HG03280 (cell line): Measurements from ENCODE around the gene STAM.
"Not testable (repeated sequence)": the region's sequence is repeated elsewhere in the genome, so short reads cannot be mapped to it uniquely, and the experiment has no call there.

ENCODE experiments used
- ATAC-seq: cut with Tn5 transposase; IDR thresholded peaks from one replicate; pipeline ENCODE4 v1.9.1; 2021; ENCODE audit warnings: mild to moderate bottlenecking, moderate library complexity; ENCODE audit not compliant: unreplicated experiment

STAM gene

DNA sequence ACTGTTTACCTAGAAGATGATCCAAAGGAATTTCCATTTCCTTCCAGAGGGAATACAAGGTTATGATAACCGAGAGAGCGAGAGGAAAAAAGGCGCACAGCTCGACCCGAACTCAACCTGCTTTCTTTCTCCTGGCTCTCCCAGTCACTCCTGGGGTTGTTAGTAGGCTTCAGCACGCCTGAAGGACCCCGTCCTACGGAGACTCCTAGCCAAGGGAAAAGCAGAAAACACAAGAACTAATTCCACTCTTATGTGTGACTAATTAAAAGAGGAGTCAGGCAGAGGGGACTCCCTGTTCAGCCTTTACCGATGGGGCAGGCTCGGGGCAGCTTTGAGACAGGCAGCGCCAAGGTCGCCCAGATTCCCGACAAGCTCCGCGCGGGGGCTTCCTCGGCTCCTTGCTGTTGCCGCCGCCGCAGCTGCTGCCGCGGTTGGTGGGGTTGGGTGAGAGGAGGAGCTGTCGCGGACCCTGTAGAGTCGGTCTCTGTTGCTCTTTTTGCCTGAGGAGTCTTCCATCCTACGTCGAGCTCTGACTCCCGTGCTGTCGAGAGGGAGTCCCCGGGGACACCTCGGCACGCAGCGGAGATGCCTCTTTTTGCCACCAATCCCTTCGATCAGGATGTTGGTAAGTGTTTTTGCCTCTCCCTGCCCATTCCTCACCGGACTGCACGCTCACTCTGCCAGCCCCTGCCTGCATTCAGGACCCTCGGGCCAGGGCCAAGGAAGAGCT lies at the start of gene STAM:
Gene STAM (plus strand): TSS at position 397 of the 730 bp plus-strand sequence. CDS start 189 bp downstream, at position 586.
- peak; percentile 92 for ATAC-seq

DNA sequence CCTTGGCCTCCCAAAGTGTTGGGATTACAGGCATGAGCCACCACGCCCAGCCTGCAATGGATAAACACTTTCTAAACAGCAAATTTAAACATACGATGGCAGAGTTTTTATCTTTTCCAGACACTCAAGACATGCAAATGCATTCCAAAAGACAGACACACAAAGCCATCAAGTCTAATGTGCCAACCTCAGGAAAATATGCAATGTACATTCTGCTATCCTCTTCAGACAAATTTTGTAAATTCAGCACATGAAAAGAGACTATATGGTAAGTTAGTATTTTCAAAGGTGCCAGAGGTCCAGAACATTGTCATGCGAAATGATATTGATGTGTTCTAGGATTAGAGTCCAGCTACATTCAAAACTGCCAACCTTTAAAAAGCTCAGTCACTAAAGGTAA lies 46.6 kb upstream of the STAM start:
- no peak for ATAC-seq

DNA sequence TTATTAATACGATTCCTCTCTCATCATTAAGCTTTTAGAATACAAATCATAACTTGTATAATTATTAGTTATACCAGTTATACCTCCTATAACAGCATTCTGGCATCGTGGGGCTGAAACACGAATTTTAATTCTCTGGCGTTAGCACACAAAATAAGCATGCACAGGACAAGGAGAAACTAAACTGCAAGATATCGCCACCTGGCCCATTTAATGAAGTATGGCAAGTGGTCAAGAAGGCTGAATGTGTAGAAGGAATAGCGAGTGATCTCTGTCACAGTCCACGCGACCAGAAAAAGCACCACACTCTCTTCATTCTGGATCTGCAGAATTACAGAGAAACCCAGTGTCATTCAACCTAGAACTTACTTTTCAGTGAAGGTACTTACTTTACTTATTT lies 44.9 kb upstream of the STAM start:
- ATAC-seq, result no peak

DNA sequence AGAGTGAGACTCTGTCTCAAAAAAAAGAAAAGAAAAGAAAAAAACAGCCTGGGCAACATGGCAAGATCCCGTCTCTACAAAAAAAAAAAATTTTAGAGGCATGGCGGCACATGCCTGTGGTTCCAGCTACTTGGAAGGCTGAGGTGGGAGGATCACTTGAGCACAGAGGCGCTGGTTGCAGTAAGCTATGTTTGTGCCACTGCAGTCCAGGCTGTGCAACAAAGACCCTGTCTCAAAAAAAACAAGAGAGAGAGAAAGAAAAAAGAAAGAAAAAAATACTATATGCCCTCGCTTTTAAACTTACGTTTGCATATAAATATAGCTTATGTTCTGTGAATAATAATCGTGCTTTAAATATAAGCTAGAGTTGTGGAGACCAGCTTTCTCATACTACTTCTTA lies 38.0 kb upstream of the STAM start:
- ATAC-seq, result no peak

DNA sequence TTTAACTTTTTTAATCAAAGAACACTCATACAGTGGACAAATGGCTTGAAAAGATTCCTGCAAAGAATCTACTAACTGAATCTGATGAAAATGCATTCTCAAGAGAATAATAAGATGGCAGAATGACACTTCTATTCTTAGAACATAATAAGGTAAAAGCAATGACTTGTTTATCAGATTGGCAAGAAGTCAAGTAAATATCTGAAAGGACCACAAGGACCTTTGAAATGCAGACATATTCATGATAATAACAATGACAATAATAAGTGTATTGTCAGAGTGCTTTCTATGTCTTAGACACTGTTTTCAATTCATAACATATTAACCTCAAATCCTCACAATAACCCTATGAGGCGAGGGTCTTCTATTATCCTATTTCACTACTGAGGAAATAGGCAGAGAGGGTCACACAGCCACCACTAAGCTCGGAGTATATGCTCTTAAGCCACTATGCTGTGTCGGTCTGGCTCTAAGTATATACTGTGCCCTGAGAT lies 37.4 kb upstream of the STAM start:
- ATAC-seq, result no peak

DNA sequence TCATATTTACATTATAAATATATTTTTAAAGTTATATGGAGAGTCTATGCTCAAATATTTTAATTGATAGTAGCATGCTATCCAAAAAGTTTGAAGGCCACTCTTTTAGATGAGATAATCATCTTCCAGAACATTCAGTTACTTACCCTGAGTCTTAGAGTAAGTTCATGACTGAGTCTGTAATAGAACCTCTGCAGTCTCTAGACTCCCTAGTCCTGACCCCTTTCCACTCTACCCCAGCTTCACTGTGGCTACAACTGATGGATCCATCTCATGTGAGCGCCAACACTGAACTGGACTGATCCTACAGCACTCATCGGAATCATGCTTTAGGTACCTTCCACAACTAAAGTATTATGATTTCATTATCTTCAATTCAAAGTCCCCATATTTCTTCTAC lies 36.9 kb upstream of the STAM start:
- ATAC-seq, result no peak

DNA sequence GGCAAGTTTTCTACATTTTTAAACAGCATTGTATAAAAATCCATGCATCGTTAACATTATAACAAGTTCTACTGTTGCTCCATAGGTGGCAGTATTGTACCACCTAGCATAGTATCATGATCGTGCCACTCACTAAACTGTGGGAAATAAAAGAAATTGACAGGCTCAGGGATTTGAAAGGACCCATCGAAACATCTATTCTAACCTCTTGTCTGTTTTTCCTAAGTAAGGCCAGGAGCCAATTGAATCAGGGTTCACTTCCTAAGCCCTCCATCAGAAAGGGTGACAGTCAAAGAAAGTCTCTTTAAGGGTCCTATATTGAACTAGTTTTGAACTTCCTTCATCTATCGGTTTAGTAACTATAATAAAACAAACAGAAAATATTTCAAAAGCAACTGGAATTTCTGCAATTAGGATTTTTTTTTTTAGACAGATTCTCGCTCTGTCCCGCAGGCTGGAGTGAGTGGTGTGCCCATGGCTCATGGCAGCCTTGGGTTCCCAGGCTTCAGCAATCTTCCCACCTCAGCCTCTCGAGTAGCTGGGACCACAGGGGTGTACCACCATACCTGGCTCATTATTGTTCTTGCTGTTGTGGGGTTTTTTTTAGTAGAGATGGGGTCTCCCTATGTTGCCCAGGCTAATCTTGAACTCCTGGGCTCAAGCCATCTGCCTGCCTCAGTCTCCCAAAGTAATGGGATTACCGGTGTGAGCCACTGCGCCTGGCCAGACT lies 36.2 kb upstream of the STAM start:
- ATAC-seq, result peak; percentile 63

DNA sequence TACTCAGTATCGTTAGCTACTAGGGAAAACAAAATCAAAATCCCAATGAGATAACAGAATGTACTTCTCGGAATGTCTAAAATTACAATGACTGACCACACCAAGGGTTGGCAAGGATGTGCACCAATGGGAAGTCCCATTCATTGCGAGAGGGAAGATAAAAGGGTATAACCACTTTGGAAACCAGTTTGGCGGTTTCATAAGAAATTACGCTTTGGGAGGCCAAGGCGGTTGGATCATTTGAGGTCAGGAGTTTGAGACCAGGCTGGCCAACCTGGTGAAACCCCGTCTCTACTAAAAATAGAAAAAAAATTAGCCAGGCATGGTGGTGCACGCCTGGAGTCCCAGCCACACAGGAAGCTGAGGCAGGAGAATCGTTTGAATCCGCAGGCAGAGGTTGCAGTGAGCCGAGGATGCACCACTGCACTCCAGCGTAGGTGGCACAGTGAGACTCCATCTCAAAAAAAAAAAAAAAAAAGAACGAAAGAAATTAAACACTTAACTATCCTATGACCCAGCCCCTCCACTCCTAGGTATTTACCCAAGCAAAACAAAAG lies 34.4 kb upstream of the STAM start:
- ATAC-seq, result no peak

DNA sequence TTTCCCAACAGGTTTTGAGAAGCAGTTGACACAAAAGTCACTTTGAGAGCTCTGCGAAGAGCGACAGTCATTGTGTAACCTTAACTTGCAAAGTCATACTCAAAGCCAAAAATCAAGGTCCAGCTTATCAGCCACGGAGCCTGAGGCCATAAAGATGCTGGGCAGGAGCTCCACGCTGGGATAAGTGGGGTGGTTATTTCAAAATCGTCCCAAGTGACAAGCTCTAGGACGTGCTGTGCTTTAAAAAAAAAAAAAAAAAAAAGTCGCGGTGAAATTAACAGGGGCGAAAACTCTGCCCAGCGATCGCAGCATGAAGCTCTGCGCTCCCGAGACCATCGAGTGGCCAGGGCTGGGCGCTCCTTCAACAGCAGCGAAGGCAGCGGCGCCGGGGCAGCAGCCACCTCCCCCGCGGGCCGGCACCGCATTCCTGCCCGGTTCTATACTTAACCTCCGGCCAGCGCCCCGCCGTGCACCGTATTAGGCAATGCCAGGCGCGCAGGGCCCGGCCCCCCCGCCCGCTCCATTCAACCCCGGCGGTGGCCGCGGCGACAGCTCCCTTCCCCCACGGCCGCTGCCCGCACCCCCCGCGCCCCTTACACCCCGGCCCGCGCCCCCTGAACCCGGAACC lies 27.4 kb upstream of the STAM start:
- ATAC-seq, result peak; percentile 45

DNA sequence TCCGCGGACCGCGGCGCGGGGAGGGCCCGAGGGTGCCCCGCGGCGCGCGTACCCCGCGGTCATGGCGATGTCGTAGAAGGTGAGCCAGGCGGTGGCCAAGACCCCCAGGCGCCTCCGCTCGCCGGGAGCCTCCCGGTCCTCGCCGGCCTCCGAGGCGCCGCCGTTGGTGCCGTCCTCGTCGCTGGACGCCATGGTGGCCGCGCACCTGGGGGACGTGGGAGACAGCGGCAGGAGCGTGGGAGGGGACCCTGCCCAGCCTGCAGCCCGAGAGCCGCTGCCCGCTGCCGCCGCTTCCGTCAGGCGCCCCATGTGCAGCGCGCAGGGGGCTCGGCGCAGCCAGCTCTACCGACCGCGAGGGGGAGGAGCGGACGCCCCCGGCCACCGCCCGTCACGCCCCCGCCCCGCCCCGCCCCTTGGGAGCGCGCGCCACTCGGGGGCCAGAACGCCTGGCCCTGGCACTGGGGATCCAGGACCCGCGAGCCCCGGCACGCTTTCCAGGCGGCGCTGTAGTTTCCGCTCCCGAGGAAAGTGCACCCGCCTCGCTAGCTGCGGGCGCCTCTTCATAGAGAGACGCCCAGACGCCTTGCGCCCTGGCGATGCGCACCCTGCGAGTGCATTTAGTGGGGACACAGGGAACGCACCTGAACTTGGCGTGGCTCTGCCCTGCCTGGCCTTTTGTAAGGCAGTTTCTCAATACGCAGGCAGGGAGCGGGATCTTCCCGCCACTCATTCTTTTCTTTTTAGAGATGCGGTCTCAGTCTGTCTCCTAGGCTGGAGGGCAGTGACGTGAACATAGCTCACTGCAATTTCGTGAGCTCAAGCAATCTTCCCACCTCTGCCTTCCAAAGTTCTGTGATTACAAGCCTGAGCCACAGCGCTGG lies 26.7 kb upstream of the STAM start, which contains the start of gene HACD1:
Gene HACD1 (minus strand): TSS at position 344 of the 881 bp plus-strand sequence. CDS start 35 bp downstream, at position 309.
- ATAC-seq, result peak; percentile 53

DNA sequence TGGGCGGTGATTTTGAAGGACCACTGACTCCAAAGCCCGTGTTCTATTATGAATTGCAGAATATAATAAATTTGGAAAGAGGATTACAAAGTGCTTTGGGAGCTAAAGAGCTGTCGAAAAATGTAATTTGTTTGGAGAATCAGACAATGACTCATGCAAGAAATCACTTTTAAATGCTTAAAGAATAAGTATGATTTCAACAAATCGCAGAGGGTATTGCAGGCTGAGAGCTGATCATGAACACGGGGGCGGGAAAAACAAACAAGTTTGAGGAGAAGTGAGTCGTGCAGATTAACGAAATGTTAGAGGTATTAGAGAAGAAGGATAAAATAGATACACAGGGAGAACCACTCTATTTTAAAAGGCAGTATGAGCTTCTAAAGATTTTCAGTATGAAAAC lies 21.9 kb upstream of the STAM start:
- ATAC-seq, result no peak

DNA sequence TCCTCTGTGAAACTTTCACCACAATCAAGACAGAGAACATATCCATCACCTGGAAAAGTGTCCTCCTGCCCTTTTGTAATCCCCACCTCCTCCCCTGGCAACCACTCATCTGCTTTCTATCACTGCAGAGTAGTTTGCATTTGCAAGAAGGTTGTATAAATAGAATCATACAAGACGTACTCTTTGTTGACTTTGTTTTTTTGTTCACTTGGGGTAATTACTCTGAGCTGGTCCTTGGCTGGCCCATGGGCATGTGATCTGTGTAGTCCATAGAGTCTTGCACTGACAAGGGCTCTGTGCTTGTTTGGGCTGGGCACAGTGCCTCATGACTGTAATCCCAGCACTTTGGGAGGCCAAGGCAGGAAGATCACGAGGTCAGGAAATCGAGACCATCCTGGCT lies 19.0 kb upstream of the STAM start:
- ATAC-seq, result no peak

DNA sequence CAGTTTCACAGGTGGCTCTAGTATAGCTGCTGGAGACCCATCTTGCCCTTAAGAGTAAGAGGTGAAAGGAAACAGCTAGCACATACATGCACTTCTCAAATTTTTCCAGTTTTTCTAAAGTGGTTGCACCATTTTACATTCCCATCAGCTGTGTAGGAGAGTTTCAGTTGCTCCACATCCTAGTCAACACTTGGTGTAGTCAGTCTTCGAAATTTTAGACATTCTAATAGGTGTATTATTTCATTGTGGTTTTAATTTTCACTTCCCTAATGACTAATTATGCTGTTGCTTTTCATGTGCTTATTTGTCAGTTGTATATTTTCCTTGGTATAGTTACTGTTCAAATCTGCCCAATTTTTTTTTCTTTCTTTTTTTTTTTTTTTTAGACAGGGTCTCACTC lies 17.3 kb upstream of the STAM start:
- ATAC-seq, result no peak

DNA sequence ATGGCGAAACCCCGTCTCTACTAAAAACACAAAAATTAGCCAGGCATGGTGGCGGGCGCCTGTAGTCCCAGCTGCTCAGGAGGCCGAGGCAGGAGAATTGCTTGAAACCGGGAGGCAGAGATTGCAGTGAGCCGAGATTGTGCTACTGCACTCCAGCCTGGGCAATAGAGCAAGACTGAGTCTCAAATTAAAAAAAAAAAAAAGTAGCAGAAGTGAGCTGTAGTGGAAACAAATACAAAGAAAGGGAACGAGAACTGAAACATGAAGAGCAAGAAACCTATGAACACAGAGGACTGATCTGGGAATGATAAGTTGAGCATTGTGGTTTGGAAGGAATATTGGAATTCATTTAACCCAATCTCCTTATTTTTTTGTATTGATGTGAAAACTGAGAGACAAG lies 11.4 kb upstream of the STAM start:
- not testable (repeated sequence) for ATAC-seq

DNA sequence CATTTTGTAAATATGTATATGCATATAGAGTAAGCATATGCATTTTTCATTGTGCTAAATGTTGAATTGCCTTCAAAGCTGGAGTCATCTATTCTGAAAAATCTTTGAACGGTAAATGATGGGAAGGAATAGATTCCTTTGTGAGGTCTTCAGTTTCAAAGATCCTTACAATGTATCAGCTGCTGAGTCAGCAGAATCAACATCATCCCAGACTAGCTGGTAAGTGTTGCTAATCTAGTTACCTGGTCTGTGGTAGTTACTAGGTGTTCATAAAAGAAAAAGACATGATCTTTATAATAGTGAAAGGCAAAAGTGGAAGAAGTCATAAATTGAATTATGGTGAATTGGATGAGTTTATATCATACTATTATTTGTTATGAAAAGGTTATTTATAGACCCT lies 10.6 kb upstream of the STAM start:
- ATAC-seq, result no peak

DNA sequence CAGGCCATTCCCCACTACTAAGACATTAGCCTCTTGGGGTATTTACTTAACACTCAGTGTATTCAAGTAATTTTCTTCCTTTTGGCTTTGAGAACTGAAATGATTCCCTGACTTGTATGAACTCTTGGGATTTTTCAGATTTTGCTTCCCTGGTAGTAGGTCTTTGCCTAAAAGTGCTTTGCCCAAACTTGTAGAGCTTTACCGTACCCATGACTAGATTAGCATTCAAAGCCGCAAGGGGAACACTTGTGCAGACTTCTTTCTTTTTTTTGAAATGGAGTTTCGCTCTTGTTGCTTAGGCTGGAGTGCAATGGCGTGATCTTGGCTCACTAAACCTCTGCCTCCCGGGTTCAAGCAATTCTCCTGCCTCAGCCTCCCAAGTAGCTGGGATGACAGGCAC lies 6.1 kb upstream of the STAM start:
- no peak for ATAC-seq

DNA sequence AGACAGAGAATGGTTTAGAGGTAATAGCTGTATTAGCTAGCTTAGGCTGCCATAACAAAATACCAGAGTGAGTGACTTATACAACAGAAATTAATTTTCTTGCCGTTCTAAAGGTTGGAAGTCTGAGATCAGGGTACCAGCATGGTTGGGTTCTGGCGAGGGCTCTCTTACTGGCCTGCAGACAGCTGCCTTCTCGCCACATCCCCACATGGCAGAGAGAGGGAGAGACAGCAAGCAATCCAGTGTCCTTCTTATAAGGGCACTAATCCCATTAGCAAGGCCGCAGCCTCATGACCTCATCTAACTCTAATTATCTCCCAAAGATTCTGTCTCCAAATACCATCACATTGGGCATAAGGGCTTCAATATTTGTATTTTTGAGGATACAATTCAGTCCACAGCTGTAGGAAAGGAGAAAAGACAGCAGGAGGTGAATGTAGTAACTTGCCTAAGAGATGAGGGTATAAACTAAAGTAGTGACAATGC lies 3.6 kb upstream of the STAM start:
- no peak for ATAC-seq

DNA sequence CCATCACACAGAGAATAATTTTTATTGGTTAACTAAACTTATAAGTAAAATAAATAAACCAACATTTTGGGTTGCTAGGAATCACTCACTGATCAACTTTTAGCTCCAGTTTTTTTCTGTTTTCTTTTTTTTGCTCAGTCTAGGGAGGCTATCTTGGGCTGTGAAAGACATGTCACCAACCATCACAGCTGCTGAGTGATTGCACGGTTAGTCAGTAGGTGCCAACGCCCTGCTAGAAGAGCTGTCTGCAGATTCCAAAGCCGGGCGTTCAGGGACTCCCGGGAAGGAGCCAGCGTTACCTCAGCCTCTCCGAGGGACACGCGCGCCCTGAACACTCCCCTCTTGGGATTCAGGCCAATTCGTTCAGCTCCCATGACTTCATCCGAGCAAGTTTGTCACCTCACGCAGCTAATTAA lies 604 bp upstream of the STAM start:
- ATAC-seq, result peak; percentile 18

DNA sequence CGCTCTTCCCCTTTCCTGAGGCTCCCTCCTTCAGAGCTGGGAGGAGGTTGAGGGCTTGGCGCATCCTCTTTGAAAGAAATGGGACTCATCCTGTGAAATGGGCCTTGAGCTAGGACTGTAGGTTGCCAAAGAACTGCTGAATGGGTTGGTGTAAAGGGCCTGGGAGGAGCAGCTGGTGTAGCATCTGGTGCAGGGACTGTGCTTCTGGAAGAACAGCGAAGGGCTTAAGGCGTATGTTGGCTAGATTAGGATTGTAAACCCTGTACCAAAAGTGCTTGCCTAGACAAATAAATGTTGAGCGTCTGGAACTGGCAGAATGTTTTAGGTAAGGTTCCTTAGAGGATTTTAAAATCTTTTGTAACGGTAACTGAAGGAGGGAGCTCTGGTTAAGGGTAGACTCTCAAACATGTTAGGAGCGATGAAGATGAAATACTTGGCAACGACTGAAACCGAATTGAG lies 563 bp downstream of the STAM start:
- peak; percentile 25 for ATAC-seq
